Measurements from ENCODE around the gene NOTCH1. TPM values are rescaled to one million over a fixed set of nuclear protein-coding genes. Genes with fewer than 3 reads are reported as not detected.

The NOTCH1 gene
- total and polyA plus RNA-seq, 2 of the 13 experiments (the other 11 are each of a cell fraction or from before 2014, with no cell fraction given), result 0.09 to 0.35 TPM

- no peak for TF ChIP-seq NR0B2 (CRISPR knock-in tag; IDR thresholded peaks at IDR 0.05)
- no peak for TF ChIP-seq DPF2 (CRISPR knock-in tag; IDR thresholded peaks at IDR 0.05; ENCODE audit: borderline replicate concordance, low read depth)
These were observed 23.8 kb upstream of the NOTCH1 start (continued) for GRCh38 chr9:136569526-136570148.

GRCh38 chr9:136568288-136569081 lies 22.6 kb upstream of the NOTCH1 start:
- H3K9ac ChIP-seq (ENCODE audit: insufficient read depth, low read depth, low read length), result no peak overlapping the region
- CTCF ChIA-PET (ENCODE audit: low intra/inter-chr PET ratio, low total read pairs), result no interaction called here
- peak; percentile 6; the same call in 1 of the 2 replicates for TF ChIP-seq ZNF687 (CRISPR knock-in tag; IDR thresholded peaks at IDR 0.05)
- no peak; the same call in 1 of the 2 replicates for TF ChIP-seq SAFB2 (CRISPR knock-in tag; IDR thresholded peaks at IDR 0.05; ENCODE audit: borderline replicate concordance, low read depth)
- 0 out of 2 replicates have a peak, but pooled peaks have one; percentile 30 for TF ChIP-seq PCBP1 (IDR thresholded peaks at IDR 0.05; ENCODE audit: borderline replicate concordance, low read depth, low read length)
- 0 out of 2 replicates have a peak, but pooled peaks have one; percentile 6 for TF ChIP-seq NR1H2 (CRISPR knock-in tag; IDR thresholded peaks at IDR 0.05; ENCODE audit: borderline replicate concordance, low read depth)
- no peak for TF ChIP-seq ATF7 (IDR thresholded peaks at IDR 0.05)
- 0 out of 2 replicates have a peak, but pooled peaks have one; percentile 7 for TF ChIP-seq ATF7 (CRISPR knock-in tag; IDR thresholded peaks at IDR 0.05)
- TF ChIP-seq PRDM15 (CRISPR knock-in tag; IDR thresholded peaks at IDR 0.05), result no peak
- TF ChIP-seq ZNF484 (CRISPR knock-in tag; IDR thresholded peaks at IDR 0.05; ENCODE audit: borderline replicate concordance, low read depth), result no peak
- 0 out of 2 replicates have a peak, but pooled peaks have one; percentile 4 for TF ChIP-seq ZSCAN21 (CRISPR knock-in tag; IDR thresholded peaks at IDR 0.05; ENCODE audit: borderline replicate concordance)
- no peak for TF ChIP-seq KMT2A (CRISPR knock-in tag; IDR thresholded peaks at IDR 0.05)

More at GRCh38 chr9:136568288-136569081, 22.6 kb upstream of the NOTCH1 start:
- Histone ChIP-seq H3K9me3 (ENCODE audit: low read length) (no peaks in the 10 kb centered on the region), H3K27me3 (ENCODE audit: control insufficient read depth in 1 of 2, insufficient read depth in 2 of 2, low read length in 2 of 2) (peaks cover 26 to 83% of the 10 kb centered on the region in 2 experiments), H4K20me1 (ENCODE audit: insufficient read depth, low read length) (no peaks in the 10 kb centered on the region), H3K4me1 (ENCODE audit: insufficient read depth, low read length) (peaks cover 50% of the 10 kb centered on the region), H3K27ac (ENCODE audit: extremely low read length, insufficient read depth, low read length) (no peak overlapping the region), H3K79me2 (ENCODE audit: insufficient read depth, low read length) (no peaks in the 10 kb centered on the region), H2AFZ (ENCODE audit: low read length) (no peak overlapping the region), H3K4me2 (ENCODE audit: low read depth, low read length) (no peak overlapping the region), H3K36me3 (replicated peaks in 1 of 2; ENCODE audit: control insufficient read depth in 1 of 2, insufficient read depth in 2 of 2, low read length in 2 of 2) (no peaks in the 10 kb centered on the region), H3K4me3 (replicated peaks in 1 of 3; ENCODE audit: insufficient read depth in 1 of 3, low read depth in 2 of 3, low read length in 3 of 3) (no peak overlapping the region)
- ATAC-seq (0 out of 3 replicates have a peak, but pooled peaks have one; percentile 5), DNase-seq (ENCODE audit: low spot score) (no peak), FAIRE-seq (no peak)
- 35% methylated on average over 19 of the region's 24 CpGs for WGBS (ENCODE audit: low lambda C conversion rate)
- intact Hi-C loops (cut with micrococcal nuclease; ENCODE audit: unreplicated experiment), result no loop called here
- in situ Hi-C loops (cut with HindIII; ENCODE audit: extremely low pct_ligation_motif_present, low pct_unique_long_range_greater_than_20kb), result no loop called here
- no TSS peak for BruUV-seq (replicated peaks)
- POLR2A ChIA-PET, result no interaction called here
